A172 (cell line): ENCODE results near the gene ERN1. TPM values are rescaled to one million over a fixed set of nuclear protein-coding genes. Genes with fewer than 3 reads are reported as not detected.

Experiments
- total RNA-seq: library from RNA; depleted of rRNA; stranded (reverse); fragments of >200 nt; shearing (Covaris generic); gene quantifications from 2 replicates; pipeline ENCODE4 v1.2.3, GENCODE V29; 2014; rRNA removed

Gene ERN1
- total RNA-seq, 1 experiment from 2014 or later, result 2.1 TPM

Other genes starting within 250 kb of the ERN1 start
- not detected in 2 replicates for gene GH2, start 248.2 kb downstream of the ERN1 start, total RNA-seq
- not detected in 2 replicates for gene CSH1, start 233.6 kb downstream of the ERN1 start, total RNA-seq
- gene CSHL1, start 218.9 kb downstream of the ERN1 start, total RNA-seq, result not detected in 2 replicates
- not detected in 2 replicates for gene GH1, start 211.3 kb downstream of the ERN1 start, total RNA-seq
- gene CD79B, start 197.8 kb downstream of the ERN1 start, total RNA-seq, result 0.10 and 0.72 TPM in 2 replicates
- 0.02 TPM in 1 of 2 replicates, not detected in the other for gene SCN4A, start 157.2 kb downstream of the ERN1 start, total RNA-seq
- 0.31 and 0.76 TPM in 2 replicates for gene PRR29, start 131.8 kb downstream of the ERN1 start, total RNA-seq
- 0.17 and 0.22 TPM in 2 replicates for gene ICAM2, start 109.5 kb downstream of the ERN1 start, total RNA-seq
- 31.6 and 31.9 TPM in 2 replicates for gene TEX2, start 133.1 kb upstream of the ERN1 start, total RNA-seq